GM12878 (cell line): ENCODE results near the gene KCND3. TPM values are rescaled to one million over a fixed set of nuclear protein-coding genes. Genes with fewer than 3 reads are reported as not detected.

Experiments
- ATAC-seq: fragments of 200-7000 bp; cut with Tn5 transposase; 3 replicates; pipeline ENCODE4 v1.9.1; 2020; ENCODE audit warnings: mild to moderate bottlenecking, moderate library complexity
- BruUV-seq: library from RNA; stranded (reverse); fragments of 400-500 nt; replicated peaks from 2 replicates; lab custom pipeline; 2021; lab: Mats Ljungman, UMichigan
- CTCF ChIA-PET: fragments of 300-600 bp; sonication (Branson Sonifier 250); formaldehyde crosslinking; extraction: SDS; loops from one replicate; lab custom pipeline; 2021; ENCODE audit warnings: inconsistent platforms; lab: Yijun Ruan, JAX
- POLR2A ChIA-PET: fragments of 350-600 bp; formaldehyde crosslinking; extraction: SDS; loops from one replicate; lab custom pipeline; 2021; ENCODE audit warnings: inconsistent platforms; lab: Charles Lee
- RAD21 ChIA-PET: fragments of 300-600 bp; sonication (Branson Sonifier 250); formaldehyde crosslinking; loops from one replicate; lab custom pipeline; 2023; ENCODE audit warnings: antibody characterized with exemption; ENCODE audit not compliant: unreplicated experiment; lab: Charles Lee
- SMC1A ChIA-PET: fragments of 300-600 bp; sonication (Branson Sonifier 250); formaldehyde crosslinking; loops from one replicate; lab custom pipeline; 2023; ENCODE audit not compliant: unreplicated experiment, uncharacterized antibody; lab: Charles Lee
- DNase-seq: peaks from one replicate; pipeline ENCODE4 v3.0.0-alpha.2; 2011; ENCODE audit warnings: low read depth, low spot score
- FAIRE-seq: peaks from 3 replicates; lab custom pipeline; 2011; peaks lifted over from hg19 to GRCh38; lab: Jason Lieb, UNC
- H2AFZ ChIP-seq: 2 replicates; pipeline ENCODE4 v1.6.0; 2011; ENCODE audit warnings: low read depth, low read length, control low read depth; ENCODE audit not compliant: control insufficient read depth
- H3K27ac ChIP-seq: 2 replicates; pipeline ENCODE4 v1.5.1; 2011; ENCODE audit warnings: control low read depth; ENCODE audit not compliant: control insufficient read depth, insufficient read depth
- H3K27me3 ChIP-seq, 2 experiments: replicated peaks in 1 of 2; 2 replicates each; pipeline versions ENCODE4 v1.6.0 to v1.6.1; 2011; ENCODE audit warnings: low read length in 1 of 2; ENCODE audit not compliant: control insufficient read depth in 2 of 2, insufficient read depth in 2 of 2
- H3K36me3 ChIP-seq, 2 experiments: 2 replicates each; pipeline ENCODE4 v1.5.1; 2011; ENCODE audit warnings: low read length in 1 of 2; ENCODE audit not compliant: control insufficient read depth in 2 of 2, insufficient read depth in 2 of 2
- H3K4me1 ChIP-seq: 2 replicates; pipeline ENCODE4 v1.6.1; 2011; ENCODE audit warnings: mild to moderate bottlenecking, low read length, moderate library complexity, mixed read lengths; ENCODE audit not compliant: control insufficient read depth, insufficient read depth
- H3K4me2 ChIP-seq: 2 replicates; pipeline ENCODE4 v1.6.0; 2011; ENCODE audit warnings: control low read depth; ENCODE audit not compliant: control insufficient read depth, insufficient read depth
- H3K4me3 ChIP-seq: fragments of 200-600 bp; sonication (generic); 2 replicates; pipeline ENCODE4 v1.5.1; 2016
- H3K79me2 ChIP-seq: 2 replicates; pipeline ENCODE4 v1.6.0; 2011; ENCODE audit warnings: low read length; ENCODE audit not compliant: control insufficient read depth, insufficient read depth
- H3K9ac ChIP-seq: 2 replicates; pipeline ENCODE4 v1.8.0; 2011; ENCODE audit warnings: low read length, control low read depth, mixed read lengths; ENCODE audit not compliant: control insufficient read depth, insufficient read depth
- H3K9me3 ChIP-seq: replicated peaks from 3 replicates; pipeline ENCODE4 v1.5.1; 2011; ENCODE audit warnings: mild to moderate bottlenecking, low read length; ENCODE audit not compliant: control insufficient read depth, insufficient read depth
- H4K20me1 ChIP-seq: 2 replicates; pipeline ENCODE4 v1.6.0; 2011; ENCODE audit not compliant: control insufficient read depth, insufficient read depth
- CBX5 ChIP-seq: sonication (generic); IDR thresholded peaks from 2 replicates; pipeline ENCODE4 v1.6.1; 2016; ENCODE audit warnings: low read depth, moderate library complexity, mild to moderate bottlenecking, inconsistent platforms
- EP300 ChIP-seq, 2 experiments: fragments of 150-350 bp in 1 of 2; IDR thresholded peaks; 2 replicates each; pipeline ENCODE4 v1.6.1; 2011 to 2012; ENCODE audit warnings: low read depth in 2 of 2, low read length in 2 of 2, borderline replicate concordance in 1 of 2, improper control_type of control experiment in 1 of 2, inconsistent platforms in 1 of 2; ENCODE audit not compliant: control insufficient read depth in 1 of 2
- HCFC1 ChIP-seq: fragments of 150-350 bp; IDR thresholded peaks from 2 replicates; pipeline ENCODE4 v1.6.1; 2014; ENCODE audit warnings: low read length
- MLLT1 ChIP-seq: fragments of 450-650 bp; IDR thresholded peaks from 2 replicates; pipeline ENCODE4 v1.6.1; 2016; ENCODE audit warnings: mild to moderate bottlenecking
- MYB ChIP-seq: fragments of 150-350 bp; IDR thresholded peaks from 2 replicates; pipeline ENCODE4 v1.6.1; 2014; ENCODE audit warnings: mild to moderate bottlenecking, low read depth, low read length, borderline replicate concordance
- PAX8 ChIP-seq: fragments of 450-650 bp; IDR thresholded peaks from 2 replicates; pipeline ENCODE4 v1.6.1; 2017; ENCODE audit warnings: mild to moderate bottlenecking, moderate library complexity
- SMARCA5 ChIP-seq: fragments of 450-650 bp; IDR thresholded peaks from 2 replicates; pipeline ENCODE4 v1.6.1; 2017; ENCODE audit warnings: mild to moderate bottlenecking
- TCF12 ChIP-seq: IDR thresholded peaks from 2 replicates; pipeline ENCODE4 v1.6.1; 2011; ENCODE audit warnings: low read depth, mild to moderate bottlenecking, low read length
- WGBS: methylation state at CpG from one replicate; pipeline ENCODE4 v1.1.6; 2016; ENCODE audit warnings: low lambda C conversion rate; ENCODE audit not compliant: insufficient replicate concordance, insufficient coverage; ENCODE audit errors: missing lambda C conversion rate; 5-methylcytosine and 5-hydroxymethylcytosine counted together
- in situ Hi-C: fragments of 300-500 bp; cut with MboI; formaldehyde crosslinking; loops from 9 replicates; pipeline ENCODE4 v1.14.3; 2018; ENCODE audit warnings: mixed read lengths
- intact Hi-C: fragments of 100-400 bp; cut with micrococcal nuclease; formaldehyde crosslinking; loops from one replicate; pipeline ENCODE4 v1.14.2; 2022; ENCODE audit not compliant: unreplicated experiment
- polyA plus RNA-seq, 11 experiments: library from polyadenylated mRNA; depleted of rRNA in 4 of 11; unstranded in 6 of 11; stranded (reverse) in 5 of 11; fragments of >200 nt; fragmentation: Nextera tagmentation in 4 of 11; fragmentation: Illumina TruSeq in 1 of 11; extraction: Ambion mirVana in 4 of 11; extraction: Trizol in 1 of 11; gene quantifications; 1 replicate in 1 of 11; 2 replicates in 10 of 11; pipeline versions ENCODE4 v1.2.1 to v1.2.3, GENCODE V29; 2011 to 2016; ENCODE audit warnings: inconsistent platforms in 2 of 11, missing spikeins in 2 of 11, low read depth in 1 of 11
- total RNA-seq, 4 experiments: library from RNA; depleted of rRNA in 3 of 4; stranded (reverse); fragments of >200 nt in 3 of 4; fragmentation: Illumina TruSeq in 1 of 4; extraction: Trizol in 1 of 4; gene quantifications; 2 replicates each; pipeline versions ENCODE4 v1.2.1 to v1.2.3, GENCODE V29; 2013 to 2021
- TF ChIP-seq, protein P1 (sequence below): fragments of 150-350 bp; IDR thresholded peaks from 2 replicates; pipeline ENCODE4 v1.6.1; 2014; ENCODE audit warnings: mild to moderate bottlenecking, low read depth, low read length
- TF ChIP-seq, protein P2 (sequence below): fragments of 450-650 bp; IDR thresholded peaks from 2 replicates; pipeline ENCODE4 v1.6.1; 2017; ENCODE audit warnings: mild to moderate bottlenecking, moderate library complexity
- TF ChIP-seq, protein P3 (sequence below): fragments of 450-650 bp; formaldehyde crosslinking; IDR thresholded peaks from 2 replicates; pipeline ENCODE4 v1.5.0; 2022; ENCODE audit warnings: mild to moderate bottlenecking, missing genetic modification characterization
- TF ChIP-seq, protein P4 (sequence below): IDR thresholded peaks from 2 replicates; pipeline ENCODE4 v1.6.1; 2012; ENCODE audit warnings: low read depth, low read length, improper control_type of control experiment

KCND3 gene
- total and polyA plus RNA-seq, 10 of the 15 experiments (the other 5 are each of a cell fraction or from before 2014, with no cell fraction given) = 0.02 TPM; not detected in 9

GRCh38 chr1:111958075-111958474 is 31.4 kb downstream of the KCND3 start:
- no peak overlapping the region for H3K27ac ChIP-seq
- no peak overlapping the region for H3K4me2 ChIP-seq
- in situ Hi-C loops = no loop called here
- no peak for ATAC-seq
- no peaks in the 10 kb centered on the region for H3K79me2 ChIP-seq
- SMC1A ChIA-PET = no interaction called here
- H3K9me3 ChIP-seq = no peaks in the 10 kb centered on the region
- H3K4me1 ChIP-seq = no peaks in the 10 kb centered on the region
- CTCF ChIA-PET = no interaction called here
- RAD21 ChIA-PET = no interaction called here
- no peak for FAIRE-seq
- no peaks in the 10 kb centered on the region for H3K36me3 ChIP-seq
- H3K4me3 ChIP-seq = no peak overlapping the region
- POLR2A ChIA-PET = no interaction called here
- H3K27me3 ChIP-seq = peaks cover 0 to 11% of the 10 kb centered on the region in 2 experiments
- H2AFZ ChIP-seq = no peak overlapping the region
- H4K20me1 ChIP-seq = no peaks in the 10 kb centered on the region
- no peak for DNase-seq
- no peak overlapping the region for H3K9ac ChIP-seq
- 0% methylated on average over 3 of the region's 3 CpGs for WGBS
- no TSS peak for BruUV-seq
- intact Hi-C loops = no loop called here
- TF ChIP-seq, protein P1, sequence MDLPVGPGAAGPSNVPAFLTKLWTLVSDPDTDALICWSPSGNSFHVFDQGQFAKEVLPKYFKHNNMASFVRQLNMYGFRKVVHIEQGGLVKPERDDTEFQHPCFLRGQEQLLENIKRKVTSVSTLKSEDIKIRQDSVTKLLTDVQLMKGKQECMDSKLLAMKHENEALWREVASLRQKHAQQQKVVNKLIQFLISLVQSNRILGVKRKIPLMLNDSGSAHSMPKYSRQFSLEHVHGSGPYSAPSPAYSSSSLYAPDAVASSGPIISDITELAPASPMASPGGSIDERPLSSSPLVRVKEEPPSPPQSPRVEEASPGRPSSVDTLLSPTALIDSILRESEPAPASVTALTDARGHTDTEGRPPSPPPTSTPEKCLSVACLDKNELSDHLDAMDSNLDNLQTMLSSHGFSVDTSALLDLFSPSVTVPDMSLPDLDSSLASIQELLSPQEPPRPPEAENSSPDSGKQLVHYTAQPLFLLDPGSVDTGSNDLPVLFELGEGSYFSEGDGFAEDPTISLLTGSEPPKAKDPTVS = no peak
- TF ChIP-seq MYB (no peak), HCFC1 (no peak), PAX8 (no peak), MLLT1 (no peak), TCF12 (no peak), EP300 (IDR thresholded peaks at IDR 0.05; ENCODE audit: borderline replicate concordance in 1 of 2, control insufficient read depth in 1 of 2, low read depth in 2 of 2, low read length in 2 of 2) (no peak), CBX5 (no peak), SMARCA5 (no peak)
- TF ChIP-seq, protein P2, sequence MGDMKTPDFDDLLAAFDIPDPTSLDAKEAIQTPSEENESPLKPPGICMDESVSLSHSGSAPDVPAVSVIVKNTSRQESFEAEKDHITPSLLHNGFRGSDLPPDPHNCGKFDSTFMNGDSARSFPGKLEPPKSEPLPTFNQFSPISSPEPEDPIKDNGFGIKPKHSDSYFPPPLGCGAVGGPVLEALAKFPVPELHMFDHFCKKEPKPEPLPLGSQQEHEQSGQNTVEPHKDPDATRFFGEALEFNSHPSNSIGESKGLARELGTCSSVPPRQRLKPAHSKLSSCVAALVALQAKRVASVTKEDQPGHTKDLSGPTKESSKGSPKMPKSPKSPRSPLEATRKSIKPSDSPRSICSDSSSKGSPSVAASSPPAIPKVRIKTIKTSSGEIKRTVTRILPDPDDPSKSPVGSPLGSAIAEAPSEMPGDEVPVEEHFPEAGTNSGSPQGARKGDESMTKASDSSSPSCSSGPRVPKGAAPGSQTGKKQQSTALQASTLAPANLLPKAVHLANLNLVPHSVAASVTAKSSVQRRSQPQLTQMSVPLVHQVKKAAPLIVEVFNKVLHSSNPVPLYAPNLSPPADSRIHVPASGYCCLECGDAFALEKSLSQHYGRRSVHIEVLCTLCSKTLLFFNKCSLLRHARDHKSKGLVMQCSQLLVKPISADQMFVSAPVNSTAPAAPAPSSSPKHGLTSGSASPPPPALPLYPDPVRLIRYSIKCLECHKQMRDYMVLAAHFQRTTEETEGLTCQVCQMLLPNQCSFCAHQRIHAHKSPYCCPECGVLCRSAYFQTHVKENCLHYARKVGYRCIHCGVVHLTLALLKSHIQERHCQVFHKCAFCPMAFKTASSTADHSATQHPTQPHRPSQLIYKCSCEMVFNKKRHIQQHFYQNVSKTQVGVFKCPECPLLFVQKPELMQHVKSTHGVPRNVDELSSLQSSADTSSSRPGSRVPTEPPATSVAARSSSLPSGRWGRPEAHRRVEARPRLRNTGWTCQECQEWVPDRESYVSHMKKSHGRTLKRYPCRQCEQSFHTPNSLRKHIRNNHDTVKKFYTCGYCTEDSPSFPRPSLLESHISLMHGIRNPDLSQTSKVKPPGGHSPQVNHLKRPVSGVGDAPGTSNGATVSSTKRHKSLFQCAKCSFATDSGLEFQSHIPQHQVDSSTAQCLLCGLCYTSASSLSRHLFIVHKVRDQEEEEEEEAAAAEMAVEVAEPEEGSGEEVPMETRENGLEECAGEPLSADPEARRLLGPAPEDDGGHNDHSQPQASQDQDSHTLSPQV = no peak
- TF ChIP-seq, protein P3, sequence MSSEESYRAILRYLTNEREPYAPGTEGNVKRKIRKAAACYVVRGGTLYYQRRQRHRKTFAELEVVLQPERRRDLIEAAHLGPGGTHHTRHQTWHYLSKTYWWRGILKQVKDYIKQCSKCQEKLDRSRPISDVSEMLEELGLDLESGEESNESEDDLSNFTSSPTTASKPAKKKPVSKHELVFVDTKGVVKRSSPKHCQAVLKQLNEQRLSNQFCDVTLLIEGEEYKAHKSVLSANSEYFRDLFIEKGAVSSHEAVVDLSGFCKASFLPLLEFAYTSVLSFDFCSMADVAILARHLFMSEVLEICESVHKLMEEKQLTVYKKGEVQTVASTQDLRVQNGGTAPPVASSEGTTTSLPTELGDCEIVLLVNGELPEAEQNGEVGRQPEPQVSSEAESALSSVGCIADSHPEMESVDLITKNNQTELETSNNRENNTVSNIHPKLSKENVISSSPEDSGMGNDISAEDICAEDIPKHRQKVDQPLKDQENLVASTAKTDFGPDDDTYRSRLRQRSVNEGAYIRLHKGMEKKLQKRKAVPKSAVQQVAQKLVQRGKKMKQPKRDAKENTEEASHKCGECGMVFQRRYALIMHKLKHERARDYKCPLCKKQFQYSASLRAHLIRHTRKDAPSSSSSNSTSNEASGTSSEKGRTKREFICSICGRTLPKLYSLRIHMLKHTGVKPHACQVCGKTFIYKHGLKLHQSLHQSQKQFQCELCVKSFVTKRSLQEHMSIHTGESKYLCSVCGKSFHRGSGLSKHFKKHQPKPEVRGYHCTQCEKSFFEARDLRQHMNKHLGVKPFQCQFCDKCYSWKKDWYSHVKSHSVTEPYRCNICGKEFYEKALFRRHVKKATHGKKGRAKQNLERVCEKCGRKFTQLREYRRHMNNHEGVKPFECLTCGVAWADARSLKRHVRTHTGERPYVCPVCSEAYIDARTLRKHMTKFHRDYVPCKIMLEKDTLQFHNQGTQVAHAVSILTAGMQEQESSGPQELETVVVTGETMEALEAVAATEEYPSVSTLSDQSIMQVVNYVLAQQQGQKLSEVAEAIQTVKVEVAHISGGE (CRISPR knock-in tag) = no peak
- TF ChIP-seq, protein P4, sequence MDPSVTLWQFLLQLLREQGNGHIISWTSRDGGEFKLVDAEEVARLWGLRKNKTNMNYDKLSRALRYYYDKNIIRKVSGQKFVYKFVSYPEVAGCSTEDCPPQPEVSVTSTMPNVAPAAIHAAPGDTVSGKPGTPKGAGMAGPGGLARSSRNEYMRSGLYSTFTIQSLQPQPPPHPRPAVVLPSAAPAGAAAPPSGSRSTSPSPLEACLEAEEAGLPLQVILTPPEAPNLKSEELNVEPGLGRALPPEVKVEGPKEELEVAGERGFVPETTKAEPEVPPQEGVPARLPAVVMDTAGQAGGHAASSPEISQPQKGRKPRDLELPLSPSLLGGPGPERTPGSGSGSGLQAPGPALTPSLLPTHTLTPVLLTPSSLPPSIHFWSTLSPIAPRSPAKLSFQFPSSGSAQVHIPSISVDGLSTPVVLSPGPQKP = no peak
